HEK293 (cell line): Measurements from ENCODE around the gene CHI3L1.

ENCODE experiments used
- CTCF ChIP-seq: fragments of 450-650 bp; formaldehyde crosslinking; IDR thresholded peaks from 2 replicates; pipeline ENCODE4 v1.5.1; 2016; ENCODE audit warnings: missing biosample characterization, missing genetic modification characterization
- GFI1B ChIP-seq: fragments of 450-650 bp; formaldehyde crosslinking; IDR thresholded peaks from 2 replicates; pipeline ENCODE4 v1.5.1; 2016; ENCODE audit warnings: missing biosample characterization, missing genetic modification characterization
- MZF1 ChIP-seq: fragments of 450-650 bp; formaldehyde crosslinking; IDR thresholded peaks from 2 replicates; pipeline ENCODE4 v1.5.1; 2017; ENCODE audit warnings: missing biosample characterization, missing genetic modification characterization, borderline replicate concordance
- ZFP41 ChIP-seq: fragments of 450-650 bp; formaldehyde crosslinking; IDR thresholded peaks from 2 replicates; pipeline ENCODE4 v1.5.1; 2016; ENCODE audit warnings: missing biosample characterization, missing genetic modification characterization, borderline replicate concordance
- ZNF274 ChIP-seq, 2 experiments: fragments of 200-500 bp in 1 of 2; fragments of 450-650 bp in 1 of 2; sonication (Bioruptor generic) in 1 of 2; formaldehyde crosslinking in 1 of 2; IDR thresholded peaks; 2 replicates each; pipeline versions ENCODE4 v1.5.1 to v1.6.1; 2014 to 2016; ENCODE audit warnings: borderline replicate concordance in 1 of 2, inconsistent platforms in 1 of 2, low read length in 1 of 2, missing biosample characterization in 1 of 2, missing genetic modification characterization in 1 of 2
- ZNF501 ChIP-seq: fragments of 450-650 bp; formaldehyde crosslinking; IDR thresholded peaks from 2 replicates; pipeline ENCODE4 v1.5.1; 2016; ENCODE audit warnings: missing biosample characterization, missing genetic modification characterization
- ZNF600 ChIP-seq: fragments of 450-650 bp; formaldehyde crosslinking; IDR thresholded peaks from 2 replicates; pipeline ENCODE4 v1.5.1; 2016; ENCODE audit warnings: missing biosample characterization, missing genetic modification characterization

GRCh38 chr1:203196371-203196770 lies 9.9 kb upstream of the CHI3L1 start:
- no peak for TF ChIP-seq ZFP41 (tag by site-specific recombination)
- TF ChIP-seq MZF1 (tag by site-specific recombination): no peak
- no peak for TF ChIP-seq ZNF501 (tag by site-specific recombination)
- TF ChIP-seq ZNF274 (IDR thresholded peaks at IDR 0.05; ENCODE audit: low read length): no peak
- TF ChIP-seq ZNF274 (tag by site-specific recombination; IDR thresholded peaks at IDR 0.05; ENCODE audit: borderline replicate concordance): no peak
- no peak for TF ChIP-seq ZNF600 (tag by site-specific recombination)
- TF ChIP-seq GFI1B (tag by site-specific recombination): no peak
- no peak for TF ChIP-seq CTCF (tag by site-specific recombination)
